Measurements from ENCODE around the gene TSC1. TPM values are rescaled to one million over a fixed set of nuclear protein-coding genes. Genes with fewer than 3 reads are reported as not detected.
A peak's percentile ranks its signal among the peaks of the same experiment; 100 is the strongest.
"Not testable (repeated sequence)": the region's sequence is repeated elsewhere in the genome, so short reads cannot be mapped to it uniquely, and the experiment has no call there.

Gene TSC1
- polyA plus RNA-seq (2013, experiment 1 of 4): 46.1 TPM
- polyA plus RNA-seq (2013, experiment 2 of 4): 47.6 TPM
- polyA plus RNA-seq (2013, experiment 3 of 4): 34.5 TPM
- polyA plus RNA-seq (2013, experiment 4 of 4): 36.8 TPM

DNA sequence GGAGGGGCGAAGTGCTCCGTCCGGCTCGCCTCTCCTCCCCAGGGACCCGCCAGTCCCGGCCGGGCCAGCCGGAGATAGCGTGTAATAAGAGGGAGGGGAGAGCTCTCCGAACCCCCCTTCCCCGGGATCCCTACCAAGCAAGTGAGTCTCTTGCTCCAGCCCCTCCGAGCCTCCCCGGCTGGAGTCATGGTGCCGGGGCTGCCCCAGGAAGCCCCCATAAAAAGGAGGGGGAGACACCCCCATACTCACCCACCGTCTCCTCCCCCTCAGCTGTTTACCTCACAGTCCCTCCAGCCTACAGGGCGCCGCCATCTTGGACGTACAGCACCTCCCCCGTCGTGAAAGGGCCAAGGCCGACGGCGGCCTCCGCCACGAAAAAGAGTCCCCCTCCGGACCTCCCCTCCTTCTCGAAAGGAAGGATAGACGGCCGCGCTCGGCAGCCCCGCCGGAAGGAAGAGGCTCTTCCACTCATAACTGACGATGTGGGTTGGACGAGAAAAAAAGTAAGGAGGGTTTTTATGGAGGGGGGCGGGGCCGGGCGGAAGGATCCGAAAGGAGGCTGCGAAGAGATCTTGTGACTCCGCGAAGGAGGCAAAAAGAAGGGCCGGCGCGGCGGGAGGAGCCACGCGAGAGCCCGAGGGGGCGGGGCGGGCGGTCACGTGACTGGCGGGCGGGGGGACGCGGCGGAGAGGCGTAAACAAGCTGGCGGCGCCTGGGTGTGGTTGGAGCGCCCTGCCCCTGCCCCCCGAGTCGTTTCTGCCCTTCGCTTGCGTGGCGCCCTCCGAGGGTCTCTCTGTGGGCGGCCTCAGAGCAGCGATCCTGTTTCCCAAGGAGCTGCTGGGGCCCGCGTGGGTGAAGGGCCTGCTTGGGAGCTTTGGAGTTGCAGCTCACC, at the start of gene TSC1:
TSC1 (minus strand) TSS at position 323 of the 892 bp plus-strand sequence. CDS start 15,744 bp downstream, outside the sequence.
- no peaks in the 10 kb centered on the region for H3K9me3 ChIP-seq (ENCODE audit: control insufficient read depth, low read length)

DNA sequence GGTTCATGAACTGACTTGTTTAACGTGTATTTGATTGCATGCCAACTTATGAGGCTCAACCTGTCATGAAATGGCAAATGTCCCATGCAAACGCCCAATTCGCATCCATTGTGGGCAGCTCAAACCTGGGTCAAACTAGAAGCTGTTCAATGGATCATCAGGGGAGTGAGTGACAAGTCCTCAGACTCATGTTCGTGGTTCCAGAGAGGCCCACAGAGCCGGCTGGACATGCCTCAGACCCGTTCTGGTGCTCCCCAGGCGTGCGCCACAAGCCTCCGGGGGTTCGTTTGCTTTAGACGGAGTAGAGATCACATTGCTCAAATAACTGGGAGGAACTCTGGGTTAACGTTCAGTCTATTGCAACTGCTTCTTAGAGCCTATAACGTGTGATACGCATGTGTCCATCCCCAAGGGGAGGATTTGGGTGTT, 49.1 kb upstream of the TSC1 start:
- no peak overlapping the region for H3K27ac ChIP-seq (ENCODE audit: insufficient read depth, low read depth, low read length, poor library complexity, severe bottlenecking)
- H3K4me1 ChIP-seq (ENCODE audit: control insufficient read depth, insufficient read depth, low read length): peaks cover 7% of the 10 kb centered on the region
- H3K4me3 ChIP-seq (ENCODE audit: insufficient read depth, low read depth, low read length): no peak overlapping the region
- H3K36me3 ChIP-seq (ENCODE audit: control insufficient read depth, insufficient read depth, low read length): no peaks in the 10 kb centered on the region
- no peaks in the 10 kb centered on the region for H3K9me3 ChIP-seq (ENCODE audit: control insufficient read depth, low read length)
- WGBS, 2 experiments: 90% methylated on average over 14 of the region's 14 CpGs
- no peaks in the 10 kb centered on the region for H3K27me3 ChIP-seq (ENCODE audit: control insufficient read depth, insufficient read depth, low read length, poor library complexity, severe bottlenecking)

More for the DNA sequence above, at the start of gene TSC1:
- Histone ChIP-seq H3K27ac (ENCODE audit: insufficient read depth, low read depth, low read length, poor library complexity, severe bottlenecking) (peak within 1 kb of the TSS; percentile 98), H3K4me3 (ENCODE audit: insufficient read depth, low read depth, low read length) (peak within 1 kb of the TSS; percentile 100), H3K27me3 (ENCODE audit: control insufficient read depth, insufficient read depth, low read length, poor library complexity, severe bottlenecking) (no peaks in the 10 kb centered on the region), H3K36me3 (ENCODE audit: control insufficient read depth, insufficient read depth, low read length) (no peaks in the 10 kb centered on the region), H3K4me1 (ENCODE audit: control insufficient read depth, insufficient read depth, low read length) (peaks cover 8% of the 10 kb centered on the region)
- 0% methylated on average over 72 of the region's 72 CpGs for WGBS, 2 experiments

DNA sequence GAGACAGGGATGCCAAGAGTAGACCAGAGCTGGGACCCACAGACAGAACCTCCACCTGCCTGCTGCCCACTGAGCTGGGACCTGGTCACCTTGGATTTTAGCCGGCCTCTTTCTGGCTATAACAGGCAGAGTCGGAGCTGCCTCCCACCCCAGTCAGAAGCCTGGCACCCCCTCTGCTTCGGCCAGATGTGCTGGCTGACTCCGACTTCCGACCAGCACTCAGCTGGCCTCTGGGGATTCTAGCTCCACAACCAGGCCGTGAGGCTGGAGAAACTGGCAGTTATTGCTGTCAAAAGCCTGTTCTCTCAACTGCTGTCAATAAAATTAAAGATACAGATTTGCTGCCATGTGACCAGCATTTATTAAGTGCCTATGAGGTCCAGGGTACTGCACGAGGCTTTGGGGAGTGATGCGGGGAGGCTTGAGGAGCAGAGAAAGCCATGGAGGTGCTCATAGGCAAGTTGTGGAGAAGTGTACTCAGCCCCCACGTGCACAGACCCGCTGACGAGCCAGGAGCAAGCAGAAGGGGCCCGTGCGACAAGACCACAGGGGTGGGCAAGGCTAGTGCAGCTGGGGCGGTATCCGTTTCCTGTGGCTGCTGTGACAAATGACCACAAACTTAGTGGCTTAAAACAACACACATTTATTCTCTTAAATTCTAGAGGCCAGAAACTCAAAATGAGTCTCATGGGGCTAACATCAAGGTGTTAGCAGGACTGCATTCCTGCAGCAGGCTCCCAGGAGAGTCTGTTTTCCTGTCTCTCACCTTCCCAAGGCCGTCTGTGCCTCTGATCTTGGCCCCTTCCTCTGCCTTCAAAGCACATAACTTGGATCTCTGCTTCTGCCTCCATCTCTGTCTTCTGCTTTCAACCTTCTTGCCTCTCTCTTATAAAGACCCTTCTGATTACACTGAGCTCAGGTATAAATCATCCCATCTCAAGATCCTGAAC, 47.2 kb upstream of the TSC1 start:
- Histone ChIP-seq H3K4me3 (ENCODE audit: insufficient read depth, low read depth, low read length) (no peak overlapping the region), H3K36me3 (ENCODE audit: control insufficient read depth, insufficient read depth, low read length) (no peaks in the 10 kb centered on the region), H3K9me3 (ENCODE audit: control insufficient read depth, low read length) (no peaks in the 10 kb centered on the region), H3K27ac (ENCODE audit: insufficient read depth, low read depth, low read length, poor library complexity, severe bottlenecking) (no peak overlapping the region), H3K4me1 (ENCODE audit: control insufficient read depth, insufficient read depth, low read length) (peaks cover 7% of the 10 kb centered on the region), H3K27me3 (ENCODE audit: control insufficient read depth, insufficient read depth, low read length, poor library complexity, severe bottlenecking) (no peaks in the 10 kb centered on the region)
- WGBS, 2 experiments: 84% methylated on average over 16 of the region's 16 CpGs

DNA sequence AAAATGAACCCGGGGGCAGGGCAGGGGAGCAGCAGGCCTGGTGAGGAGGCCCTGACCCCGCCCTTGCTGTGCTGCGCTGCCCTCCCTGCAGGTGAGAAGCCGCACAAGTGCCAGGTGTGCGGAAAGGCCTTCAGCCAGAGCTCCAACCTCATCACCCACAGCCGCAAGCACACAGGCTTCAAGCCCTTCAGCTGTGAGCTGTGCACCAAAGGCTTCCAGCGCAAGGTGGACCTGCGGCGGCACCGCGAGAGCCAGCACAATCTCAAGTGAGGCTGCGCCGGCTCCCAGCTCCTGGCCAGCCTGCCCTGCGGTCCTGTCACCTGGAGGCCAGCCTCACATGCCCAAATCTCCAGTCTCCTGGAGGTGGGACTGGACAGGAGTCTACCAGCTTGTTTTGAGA, 46.4 kb upstream of the TSC1 start:
- no peaks in the 10 kb centered on the region for H3K9me3 ChIP-seq (ENCODE audit: control insufficient read depth, low read length)
- H3K27ac ChIP-seq (ENCODE audit: insufficient read depth, low read depth, low read length, poor library complexity, severe bottlenecking): no peak overlapping the region
- H3K27me3 ChIP-seq (ENCODE audit: control insufficient read depth, insufficient read depth, low read length, poor library complexity, severe bottlenecking): no peaks in the 10 kb centered on the region
- no peak overlapping the region for H3K4me3 ChIP-seq (ENCODE audit: insufficient read depth, low read depth, low read length)
- no peaks in the 10 kb centered on the region for H3K36me3 ChIP-seq (ENCODE audit: control insufficient read depth, insufficient read depth, low read length)
- peaks cover 7% of the 10 kb centered on the region for H3K4me1 ChIP-seq (ENCODE audit: control insufficient read depth, insufficient read depth, low read length)
- WGBS, 2 experiments: 93 to 96% methylated on average over 14 of the region's 14 CpGs

DNA sequence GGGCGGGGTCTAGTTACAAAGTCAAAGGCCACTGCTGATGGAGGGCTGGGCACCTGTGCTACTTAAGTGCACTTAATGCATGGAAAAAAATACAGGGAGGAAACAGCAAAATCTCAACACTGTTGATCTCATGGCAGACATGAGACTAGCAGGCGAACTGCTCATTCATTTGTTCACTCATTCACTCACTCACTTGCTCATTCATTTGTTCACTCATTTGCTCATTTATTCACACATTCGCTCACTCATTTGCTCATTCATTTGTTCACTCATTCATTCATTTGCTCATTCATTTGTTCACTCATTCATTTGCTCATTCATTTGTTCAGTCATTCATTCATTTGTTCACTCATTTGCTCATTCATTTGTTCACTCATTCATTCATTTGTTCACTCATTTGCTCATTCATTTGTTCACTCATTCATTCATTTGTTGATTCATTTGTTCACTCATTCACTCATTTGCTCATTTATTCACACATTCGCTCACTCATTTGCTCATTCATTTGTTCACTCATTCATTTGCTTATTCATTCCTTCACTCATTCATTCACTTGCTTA, 45.7 kb upstream of the TSC1 start:
- H3K9me3 ChIP-seq (ENCODE audit: control insufficient read depth, low read length); H3K4me1 ChIP-seq (ENCODE audit: control insufficient read depth, insufficient read depth, low read length); H3K27ac ChIP-seq (ENCODE audit: insufficient read depth, low read depth, low read length, poor library complexity, severe bottlenecking); H3K4me3 ChIP-seq (ENCODE audit: insufficient read depth, low read depth, low read length); H3K27me3 ChIP-seq (ENCODE audit: control insufficient read depth, insufficient read depth, low read length, poor library complexity, severe bottlenecking); H3K36me3 ChIP-seq (ENCODE audit: control insufficient read depth, insufficient read depth, low read length): not testable (repeated sequence)
- WGBS, 2 experiments: 83 to 86% methylated on average over 4 of the region's 4 CpGs

DNA sequence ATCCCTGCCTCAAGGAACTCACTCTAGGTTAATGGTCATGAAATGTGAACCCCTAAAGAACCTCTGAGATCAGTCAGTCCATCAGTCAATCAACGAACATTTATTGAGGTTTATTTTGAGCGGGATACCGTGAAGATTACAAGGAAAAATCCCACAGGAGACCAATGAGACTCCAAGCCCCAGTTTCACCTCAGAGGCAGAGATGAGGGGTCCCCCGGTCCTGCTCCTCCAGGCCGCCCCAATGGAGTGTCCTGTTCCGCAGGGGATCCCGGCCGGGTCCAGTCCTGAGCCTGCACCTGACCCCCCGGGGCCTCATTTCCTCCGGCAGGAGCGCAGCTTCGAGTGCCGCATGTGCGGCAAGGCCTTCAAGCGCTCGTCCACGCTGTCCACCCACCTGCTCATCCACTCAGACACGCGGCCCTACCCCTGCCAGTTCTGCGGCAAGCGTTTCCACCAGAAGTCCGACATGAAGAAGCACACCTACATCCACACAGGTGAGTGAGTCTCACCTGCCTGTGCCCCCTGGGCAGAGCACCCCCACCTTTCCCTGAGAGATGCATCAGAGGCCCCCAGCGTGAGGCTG, 45.1 kb upstream of the TSC1 start:
- H3K27ac ChIP-seq (ENCODE audit: insufficient read depth, low read depth, low read length, poor library complexity, severe bottlenecking): no peak overlapping the region
- H3K4me1 ChIP-seq (ENCODE audit: control insufficient read depth, insufficient read depth, low read length): peaks cover under 1% of the 10 kb centered on the region
- H3K4me3 ChIP-seq (ENCODE audit: insufficient read depth, low read depth, low read length): no peak overlapping the region
- H3K27me3 ChIP-seq (ENCODE audit: control insufficient read depth, insufficient read depth, low read length, poor library complexity, severe bottlenecking): no peaks in the 10 kb centered on the region
- WGBS, 2 experiments: 92 to 93% methylated on average over 23 of the region's 23 CpGs
- no peaks in the 10 kb centered on the region for H3K9me3 ChIP-seq (ENCODE audit: control insufficient read depth, low read length)
- H3K36me3 ChIP-seq (ENCODE audit: control insufficient read depth, insufficient read depth, low read length): no peaks in the 10 kb centered on the region

DNA sequence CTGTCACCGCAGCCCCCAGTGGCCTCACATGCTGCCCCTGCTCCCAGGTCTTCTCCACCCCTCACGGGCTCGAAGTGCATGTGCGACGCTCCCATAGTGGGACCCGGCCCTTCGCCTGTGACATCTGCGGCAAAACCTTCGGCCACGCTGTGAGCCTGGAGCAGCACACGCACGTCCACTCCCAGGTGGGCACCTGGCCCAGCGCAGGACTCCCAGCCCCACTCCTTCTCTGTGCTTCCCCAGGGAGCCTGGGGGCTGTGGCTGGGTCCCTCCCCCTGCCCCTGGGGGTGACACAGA, 44.5 kb upstream of the TSC1 start:
- Histone ChIP-seq H3K9me3 (ENCODE audit: control insufficient read depth, low read length) (no peaks in the 10 kb centered on the region), H3K27me3 (ENCODE audit: control insufficient read depth, insufficient read depth, low read length, poor library complexity, severe bottlenecking) (no peaks in the 10 kb centered on the region), H3K27ac (ENCODE audit: insufficient read depth, low read depth, low read length, poor library complexity, severe bottlenecking) (no peak overlapping the region), H3K4me3 (ENCODE audit: insufficient read depth, low read depth, low read length) (no peak overlapping the region), H3K36me3 (ENCODE audit: control insufficient read depth, insufficient read depth, low read length) (no peaks in the 10 kb centered on the region), H3K4me1 (ENCODE audit: control insufficient read depth, insufficient read depth, low read length) (no peaks in the 10 kb centered on the region)
- 94% methylated on average over 13 of the region's 13 CpGs for WGBS, 2 experiments

DNA sequence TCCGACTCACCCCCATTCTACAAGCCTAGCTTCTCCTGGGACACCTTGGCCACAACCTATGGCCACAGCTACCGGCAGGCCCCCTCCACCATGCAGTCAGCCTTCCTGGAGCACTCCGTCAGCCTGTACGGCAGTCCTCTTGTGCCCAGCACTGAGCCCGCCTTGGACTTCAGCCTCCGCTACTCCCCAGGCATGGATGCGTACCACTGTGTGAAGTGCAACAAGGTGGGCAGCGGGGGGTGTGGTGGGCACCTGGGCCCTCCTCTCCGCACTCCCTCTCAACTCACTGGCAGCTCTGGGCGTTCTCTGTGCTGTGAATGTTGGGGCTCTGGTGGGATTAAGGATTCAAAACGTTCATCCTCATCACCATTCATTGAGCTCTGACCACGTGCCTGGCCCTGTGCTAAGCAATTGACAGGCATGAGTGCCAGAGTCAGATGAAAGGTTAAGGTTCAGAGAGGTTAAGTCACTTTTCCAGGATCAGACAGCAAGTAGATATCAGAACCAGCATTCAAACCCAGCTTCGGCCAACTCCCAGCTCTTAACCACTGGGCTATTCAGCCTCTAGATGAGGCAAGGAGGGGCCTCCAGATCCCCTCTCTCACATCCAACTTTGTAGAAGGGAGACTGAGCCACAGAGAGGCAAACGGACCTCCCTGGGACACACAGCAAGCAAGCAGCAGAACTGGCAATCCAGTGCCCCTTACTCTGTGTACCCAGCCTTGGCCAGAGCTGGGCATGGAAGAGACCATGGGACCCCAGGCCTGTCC, 44.0 kb upstream of the TSC1 start:
- Histone ChIP-seq H3K9me3 (ENCODE audit: control insufficient read depth, low read length) (no peaks in the 10 kb centered on the region), H3K27me3 (ENCODE audit: control insufficient read depth, insufficient read depth, low read length, poor library complexity, severe bottlenecking) (no peaks in the 10 kb centered on the region), H3K4me3 (ENCODE audit: insufficient read depth, low read depth, low read length) (no peak overlapping the region), H3K4me1 (ENCODE audit: control insufficient read depth, insufficient read depth, low read length) (no peaks in the 10 kb centered on the region), H3K27ac (ENCODE audit: insufficient read depth, low read depth, low read length, poor library complexity, severe bottlenecking) (no peak overlapping the region), H3K36me3 (ENCODE audit: control insufficient read depth, insufficient read depth, low read length) (no peaks in the 10 kb centered on the region)
- 89 to 91% methylated on average over 14 of the region's 14 CpGs for WGBS, 2 experiments
